ENCODE data around the gene ARHGEF7.

- TF ChIP-seq CTCF (IDR thresholded peaks at IDR 0.05), result no peak
- no peak for TF ChIP-seq POLR2A (IDR thresholded peaks at IDR 0.05)
- TF ChIP-seq POLR2AphosphoS5 (IDR thresholded peaks at IDR 0.05), result no peak
These were observed 60.3 kb downstream of the ARHGEF7 start for GRCh38 chr13:111175372-111175771.
